Glutamatergic neuron (in vitro differentiated cells): ENCODE measurements around the gene TRPM3. TPM values are rescaled to one million over a fixed set of nuclear protein-coding genes. Genes with fewer than 3 reads are reported as not detected.

ENCODE experiments used
- DNase-seq: peaks from one replicate; pipeline ENCODE4 v3.0.0; 2022
- H3K27ac Mint-ChIP-seq: one replicate; pipeline ENCODE4 v1.8.0; 2020; ENCODE audit warnings: mild to moderate bottlenecking, mixed read lengths, inconsistent platforms; ENCODE audit not compliant: unreplicated experiment
- H3K27me3 Mint-ChIP-seq: one replicate; pipeline ENCODE4 v1.8.0; 2020; ENCODE audit warnings: mild to moderate bottlenecking, moderate library complexity, mixed read lengths, inconsistent platforms; ENCODE audit not compliant: unreplicated experiment
- H3K36me3 Mint-ChIP-seq: one replicate; pipeline ENCODE4 v1.8.0; 2020; ENCODE audit warnings: mild to moderate bottlenecking, mixed read lengths, inconsistent platforms; ENCODE audit not compliant: unreplicated experiment
- H3K4me1 Mint-ChIP-seq: one replicate; pipeline ENCODE4 v1.8.0; 2020; ENCODE audit warnings: mild to moderate bottlenecking, low read depth, mixed read lengths, inconsistent platforms; ENCODE audit not compliant: unreplicated experiment
- H3K4me3 Mint-ChIP-seq: one replicate; pipeline ENCODE4 v1.8.0; 2020; ENCODE audit warnings: mild to moderate bottlenecking, mixed read lengths, inconsistent platforms; ENCODE audit not compliant: unreplicated experiment
- H3K9me3 Mint-ChIP-seq: one replicate; pipeline ENCODE4 v1.8.0; 2020; ENCODE audit warnings: mild to moderate bottlenecking, moderate library complexity, mixed read lengths, inconsistent platforms; ENCODE audit not compliant: unreplicated experiment
- total RNA-seq: library from RNA; stranded (reverse); fragmentation: NEBNext Ultra II Directional; extraction: Animal tissue kit (Norgen Biotek cat#: 25700); gene quantifications from one replicate; pipeline ENCODE4 v1.2.1, GENCODE V29; 2021; ENCODE audit not compliant: unreplicated experiment
- TF ChIP-seq, protein P1 (sequence below): fragments of 200-600 bp; sonication (generic); IDR thresholded peaks from one replicate; pipeline ENCODE4 v1.5.0; 2021; ENCODE audit not compliant: partially characterized antibody, unreplicated experiment

Gene TRPM3
- total RNA-seq, 1 donor from 2014 or later, result 3.3 TPM

DNA sequence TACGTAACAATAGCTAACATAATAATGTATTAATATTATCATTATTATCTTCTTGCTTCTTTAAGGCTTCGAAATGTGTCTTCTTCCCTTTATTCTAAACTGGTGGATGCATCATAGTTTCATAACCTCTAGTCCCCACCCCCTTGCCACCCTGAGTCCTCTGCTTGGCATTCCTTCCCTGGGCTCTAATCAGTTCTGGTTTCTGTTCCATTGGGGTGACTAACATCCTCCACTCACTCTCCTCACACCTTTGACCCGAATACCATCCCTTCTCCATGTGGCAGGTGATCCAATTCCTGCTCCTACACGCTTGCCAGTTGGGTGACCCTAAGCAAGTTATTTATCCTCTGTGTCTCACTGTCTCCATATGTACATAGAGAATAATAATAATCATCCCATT lies 286.1 kb downstream of the TRPM3 start:
- TF ChIP-seq, protein P1, sequence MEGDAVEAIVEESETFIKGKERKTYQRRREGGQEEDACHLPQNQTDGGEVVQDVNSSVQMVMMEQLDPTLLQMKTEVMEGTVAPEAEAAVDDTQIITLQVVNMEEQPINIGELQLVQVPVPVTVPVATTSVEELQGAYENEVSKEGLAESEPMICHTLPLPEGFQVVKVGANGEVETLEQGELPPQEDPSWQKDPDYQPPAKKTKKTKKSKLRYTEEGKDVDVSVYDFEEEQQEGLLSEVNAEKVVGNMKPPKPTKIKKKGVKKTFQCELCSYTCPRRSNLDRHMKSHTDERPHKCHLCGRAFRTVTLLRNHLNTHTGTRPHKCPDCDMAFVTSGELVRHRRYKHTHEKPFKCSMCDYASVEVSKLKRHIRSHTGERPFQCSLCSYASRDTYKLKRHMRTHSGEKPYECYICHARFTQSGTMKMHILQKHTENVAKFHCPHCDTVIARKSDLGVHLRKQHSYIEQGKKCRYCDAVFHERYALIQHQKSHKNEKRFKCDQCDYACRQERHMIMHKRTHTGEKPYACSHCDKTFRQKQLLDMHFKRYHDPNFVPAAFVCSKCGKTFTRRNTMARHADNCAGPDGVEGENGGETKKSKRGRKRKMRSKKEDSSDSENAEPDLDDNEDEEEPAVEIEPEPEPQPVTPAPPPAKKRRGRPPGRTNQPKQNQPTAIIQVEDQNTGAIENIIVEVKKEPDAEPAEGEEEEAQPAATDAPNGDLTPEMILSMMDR, result no peak
- peaks cover 2% of the 10 kb centered on the region for H3K4me1 Mint-ChIP-seq
- H3K27me3 Mint-ChIP-seq, result no peaks in the 10 kb centered on the region
- no peak overlapping the region for H3K27ac Mint-ChIP-seq
- DNase-seq, result no peak
- no peaks in the 10 kb centered on the region for H3K36me3 Mint-ChIP-seq
- no peak overlapping the region for H3K4me3 Mint-ChIP-seq
- H3K9me3 Mint-ChIP-seq, result no peaks in the 10 kb centered on the region

DNA sequence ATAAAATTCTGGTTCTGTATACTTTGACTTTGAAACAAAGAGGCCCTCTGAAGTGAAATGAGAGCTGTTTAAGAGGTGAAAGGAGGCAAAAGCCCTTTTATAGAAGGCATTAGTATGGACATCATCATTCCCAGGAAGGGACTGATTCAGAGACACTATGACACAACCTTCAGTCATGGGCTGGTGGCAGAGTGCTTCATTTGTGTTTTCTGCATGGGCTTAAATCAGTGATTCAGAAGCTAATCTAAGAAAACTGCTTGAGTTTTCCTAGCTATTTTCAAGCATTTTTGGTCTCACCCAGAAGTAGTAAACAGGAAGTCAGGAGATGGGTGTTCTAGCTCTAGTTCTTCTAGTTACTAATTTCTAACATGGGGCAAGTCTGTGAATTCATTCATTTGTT lies 288.9 kb downstream of the TRPM3 start:
- Mint-ChIP-seq H3K4me1 (peaks cover 3% of the 10 kb centered on the region), H3K36me3 (no peaks in the 10 kb centered on the region), H3K27ac (no peak overlapping the region), H3K27me3 (no peaks in the 10 kb centered on the region), H3K4me3 (no peak overlapping the region), H3K9me3 (no peaks in the 10 kb centered on the region)
- TF ChIP-seq, protein P1, result no peak
- no peak for DNase-seq

DNA sequence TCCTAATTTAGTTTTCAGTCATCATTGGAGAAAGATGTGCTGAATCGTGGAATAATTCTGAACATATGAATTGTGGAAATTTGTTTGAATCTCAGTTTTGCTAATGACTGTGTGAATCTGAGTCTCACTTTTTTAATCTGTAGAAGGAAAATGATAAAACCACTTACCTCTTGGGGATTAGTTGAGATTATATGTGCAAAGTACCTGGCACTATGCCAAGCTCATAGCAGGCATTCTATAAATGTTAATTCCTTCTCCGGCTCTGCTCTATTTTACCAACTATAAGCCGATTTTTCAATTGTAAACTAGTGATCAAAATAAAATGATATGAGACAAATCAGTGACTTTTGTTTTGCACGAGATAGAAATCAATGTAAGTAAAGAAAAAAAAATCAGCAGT lies 290.8 kb downstream of the TRPM3 start:
- DNase-seq, result no peak
- no peak overlapping the region for H3K27ac Mint-ChIP-seq

DNA sequence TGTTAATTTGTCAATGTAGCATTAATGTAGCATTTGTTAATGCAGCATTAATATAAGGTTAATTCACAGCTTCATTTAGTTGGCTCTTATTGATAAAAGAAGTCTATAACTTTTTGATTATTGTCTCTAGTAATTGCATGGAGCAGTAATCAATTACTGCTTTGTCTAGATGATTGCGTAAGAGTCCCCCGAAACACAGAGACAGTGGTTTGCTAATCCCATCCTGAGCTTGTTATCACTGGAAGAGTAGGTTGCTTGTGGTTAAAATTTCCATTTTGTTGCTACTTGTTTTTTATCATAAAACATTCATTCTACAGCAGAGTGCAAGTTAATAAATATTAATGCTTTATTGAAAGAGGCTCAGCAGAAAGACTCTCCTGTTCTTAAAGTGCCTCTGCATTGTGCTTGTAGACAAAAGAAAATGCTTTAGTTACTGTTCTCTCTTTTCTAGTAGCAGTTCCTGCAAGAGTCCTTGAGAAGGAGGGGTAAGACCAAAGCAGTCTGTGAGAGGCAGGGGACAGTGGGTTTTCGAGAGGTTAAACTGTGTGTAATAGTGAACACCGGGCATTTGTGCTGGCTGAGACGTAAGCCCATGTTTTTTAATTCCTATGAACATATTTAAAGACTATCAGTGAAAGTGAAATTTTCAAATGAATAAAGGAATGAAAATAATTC lies 291.7 kb downstream of the TRPM3 start:
- H3K4me1 Mint-ChIP-seq, result peaks cover 3% of the 10 kb centered on the region
- no peaks in the 10 kb centered on the region for H3K9me3 Mint-ChIP-seq
- no peaks in the 10 kb centered on the region for H3K36me3 Mint-ChIP-seq
- no peak overlapping the region for H3K27ac Mint-ChIP-seq
- DNase-seq, result no peak
- H3K4me3 Mint-ChIP-seq, result no peak overlapping the region
- H3K27me3 Mint-ChIP-seq, result no peaks in the 10 kb centered on the region
- TF ChIP-seq, protein P1, result no peak

More for the DNA sequence above, 290.8 kb downstream of the TRPM3 start:
- no peaks in the 10 kb centered on the region for H3K9me3 Mint-ChIP-seq
- peaks cover 3% of the 10 kb centered on the region for H3K4me1 Mint-ChIP-seq
- no peaks in the 10 kb centered on the region for H3K36me3 Mint-ChIP-seq
- H3K27me3 Mint-ChIP-seq, result no peaks in the 10 kb centered on the region
- TF ChIP-seq, protein P1, result no peak
- no peak overlapping the region for H3K4me3 Mint-ChIP-seq

DNA sequence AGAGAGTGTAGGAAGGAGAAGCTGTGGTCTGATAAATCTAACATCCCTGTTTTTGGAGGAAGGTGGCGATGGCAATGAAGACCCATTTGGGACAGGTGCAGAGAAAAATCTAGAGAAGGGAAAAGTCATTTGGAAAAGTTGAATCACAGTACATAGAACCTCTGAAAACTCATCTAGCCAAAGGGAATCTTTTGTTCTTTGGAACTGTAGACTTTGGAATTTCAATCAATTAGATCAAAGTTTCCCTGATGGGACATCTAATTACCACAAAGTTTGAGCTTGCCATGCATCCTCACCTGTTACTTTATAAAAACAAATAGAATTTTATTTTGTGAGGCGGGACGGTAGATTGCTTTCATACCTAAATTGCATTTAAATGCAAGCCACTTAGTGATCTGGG lies 294.9 kb downstream of the TRPM3 start:
- Mint-ChIP-seq H3K4me3 (no peak overlapping the region), H3K27me3 (no peaks in the 10 kb centered on the region), H3K27ac (no peak overlapping the region), H3K36me3 (no peaks in the 10 kb centered on the region), H3K4me1 (peaks cover 3% of the 10 kb centered on the region), H3K9me3 (no peaks in the 10 kb centered on the region)
- DNase-seq, result no peak
- TF ChIP-seq, protein P1, result no peak
